Measurements from ENCODE around the gene DGKG.
A peak's percentile ranks its signal among the peaks of the same experiment; 100 is the strongest.

DNA sequence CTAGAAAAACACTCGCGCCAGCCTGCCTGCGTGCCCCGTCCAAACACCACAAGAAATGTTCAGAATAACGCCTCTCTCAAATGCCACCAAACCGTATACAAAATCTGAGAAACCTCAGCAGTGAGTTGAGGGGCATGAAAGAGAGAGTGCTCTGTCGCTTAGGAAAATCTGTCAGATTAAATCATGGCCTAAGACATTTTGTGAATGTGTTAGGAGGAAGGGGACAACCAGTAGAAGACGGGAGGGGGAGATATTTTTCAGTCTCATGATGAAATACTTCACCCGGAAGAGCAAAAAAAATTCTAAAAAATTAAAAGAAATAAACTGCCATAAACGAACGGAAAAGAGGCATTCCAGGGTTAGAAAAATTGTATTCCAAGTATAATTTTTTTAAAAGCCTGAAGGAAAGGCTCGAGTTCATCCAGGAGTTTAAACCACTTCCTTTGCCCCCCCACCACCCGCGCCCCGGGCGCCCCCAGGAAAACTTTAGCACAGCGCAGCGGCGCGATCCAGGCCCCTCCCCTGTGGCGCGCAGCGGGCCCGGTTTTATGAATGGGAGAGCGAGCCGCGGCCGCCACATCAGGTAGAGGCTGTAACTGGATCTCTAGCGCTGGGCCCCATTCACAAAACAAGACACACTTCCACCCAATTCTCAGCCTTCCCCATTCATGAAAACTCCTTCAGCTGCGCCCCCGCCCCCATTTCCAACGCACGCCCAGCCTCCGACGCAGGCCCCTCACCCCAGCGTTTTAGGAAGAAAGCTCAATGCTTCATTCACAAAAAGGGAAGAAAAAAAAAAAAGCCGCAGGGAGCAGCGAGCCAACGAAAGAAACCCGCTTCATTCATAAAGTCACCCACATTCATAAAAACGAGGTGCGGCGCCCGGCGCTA is 254.6 kb downstream of the DGKG start:
- TF ChIP-seq, protein P1, sequence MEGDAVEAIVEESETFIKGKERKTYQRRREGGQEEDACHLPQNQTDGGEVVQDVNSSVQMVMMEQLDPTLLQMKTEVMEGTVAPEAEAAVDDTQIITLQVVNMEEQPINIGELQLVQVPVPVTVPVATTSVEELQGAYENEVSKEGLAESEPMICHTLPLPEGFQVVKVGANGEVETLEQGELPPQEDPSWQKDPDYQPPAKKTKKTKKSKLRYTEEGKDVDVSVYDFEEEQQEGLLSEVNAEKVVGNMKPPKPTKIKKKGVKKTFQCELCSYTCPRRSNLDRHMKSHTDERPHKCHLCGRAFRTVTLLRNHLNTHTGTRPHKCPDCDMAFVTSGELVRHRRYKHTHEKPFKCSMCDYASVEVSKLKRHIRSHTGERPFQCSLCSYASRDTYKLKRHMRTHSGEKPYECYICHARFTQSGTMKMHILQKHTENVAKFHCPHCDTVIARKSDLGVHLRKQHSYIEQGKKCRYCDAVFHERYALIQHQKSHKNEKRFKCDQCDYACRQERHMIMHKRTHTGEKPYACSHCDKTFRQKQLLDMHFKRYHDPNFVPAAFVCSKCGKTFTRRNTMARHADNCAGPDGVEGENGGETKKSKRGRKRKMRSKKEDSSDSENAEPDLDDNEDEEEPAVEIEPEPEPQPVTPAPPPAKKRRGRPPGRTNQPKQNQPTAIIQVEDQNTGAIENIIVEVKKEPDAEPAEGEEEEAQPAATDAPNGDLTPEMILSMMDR (IDR thresholded peaks at IDR 0.05), result no peak
- peak; percentile 27 for TF ChIP-seq POLR2A (IDR thresholded peaks at IDR 0.05)

All from right lobe of liver (tissue), 4 donors.